Mesodermal cell (in vitro differentiated cells): ENCODE data around the gene ZNF354B.
"Not testable (repeated sequence)": the region's sequence is repeated elsewhere in the genome, so short reads cannot be mapped to it uniquely, and the experiment has no call there.

Experiments
- H3K27ac ChIP-seq: 2 replicates; pipeline ENCODE4 v1.7.0; 2013; ENCODE audit warnings: mild to moderate bottlenecking, low read depth, low read length, moderate library complexity; ENCODE audit not compliant: severe bottlenecking
- H3K36me3 ChIP-seq: 2 replicates; pipeline ENCODE4 v1.7.1; 2013; ENCODE audit warnings: mild to moderate bottlenecking, low read length, moderate library complexity; ENCODE audit not compliant: control insufficient read depth, insufficient read depth
- H3K4me1 ChIP-seq: one replicate; pipeline ENCODE4 v1.7.1; 2013; ENCODE audit warnings: mild to moderate bottlenecking, low read length; ENCODE audit not compliant: insufficient read depth, control insufficient read depth, poor library complexity, severe bottlenecking
- H3K4me3 ChIP-seq: 2 replicates; pipeline ENCODE4 v1.7.0; 2013; ENCODE audit warnings: low read length, control low read depth, mild to moderate bottlenecking; ENCODE audit not compliant: insufficient read depth, poor library complexity, severe bottlenecking; ENCODE audit errors: extremely low read depth
- H3K9me3 ChIP-seq: 2 replicates; pipeline ENCODE4 v1.7.1; 2013; ENCODE audit warnings: mild to moderate bottlenecking, low read length, moderate library complexity; ENCODE audit not compliant: control insufficient read depth
- WGBS, 2 experiments: methylation state at CpG; one replicate each; pipeline ENCODE4 v1.1.5; 2013; ENCODE audit warnings: missing lambda C conversion rate in 2 of 2; ENCODE audit not compliant: insufficient coverage in 2 of 2; 5-methylcytosine and 5-hydroxymethylcytosine counted together

Gene ZNF354B

DNA sequence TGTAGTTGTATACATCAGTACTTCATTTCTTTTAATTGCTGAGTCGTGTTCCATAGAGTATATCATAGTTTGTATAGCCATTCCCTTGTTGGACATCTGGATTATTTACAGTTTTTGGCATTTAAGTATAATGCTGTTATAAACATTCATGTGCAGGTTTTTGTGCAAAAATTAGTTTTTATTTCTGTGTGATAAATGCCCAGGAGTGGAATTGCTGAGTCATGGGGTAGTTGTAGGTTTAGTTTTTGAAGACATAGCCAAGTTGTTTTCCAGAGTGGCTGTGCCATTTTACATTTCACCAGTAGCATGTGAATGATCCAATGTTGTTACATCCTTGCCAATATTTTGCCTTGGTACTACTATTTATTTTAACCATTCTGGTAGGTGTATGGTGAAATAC lies 12.5 kb downstream of the ZNF354B start:
- Histone ChIP-seq H3K9me3 (peaks cover 42% of the 10 kb centered on the region), H3K4me1 (no peaks in the 10 kb centered on the region), H3K27ac (no peak overlapping the region), H3K4me3 (no peak overlapping the region), H3K36me3 (peaks cover 94% of the 10 kb centered on the region)
- no CpG with 5 or more reads among the region's 1 CpG for WGBS, 2 experiments

GRCh38 chr5:178883115-178883694 lies 23.5 kb downstream of the ZNF354B start:
- WGBS, 2 experiments: 100% methylated on average over 1 of the region's 4 CpGs; no CpG with 5 or more reads in 1 of the 2 experiments
- H3K4me3 ChIP-seq: not testable (repeated sequence)

DNA sequence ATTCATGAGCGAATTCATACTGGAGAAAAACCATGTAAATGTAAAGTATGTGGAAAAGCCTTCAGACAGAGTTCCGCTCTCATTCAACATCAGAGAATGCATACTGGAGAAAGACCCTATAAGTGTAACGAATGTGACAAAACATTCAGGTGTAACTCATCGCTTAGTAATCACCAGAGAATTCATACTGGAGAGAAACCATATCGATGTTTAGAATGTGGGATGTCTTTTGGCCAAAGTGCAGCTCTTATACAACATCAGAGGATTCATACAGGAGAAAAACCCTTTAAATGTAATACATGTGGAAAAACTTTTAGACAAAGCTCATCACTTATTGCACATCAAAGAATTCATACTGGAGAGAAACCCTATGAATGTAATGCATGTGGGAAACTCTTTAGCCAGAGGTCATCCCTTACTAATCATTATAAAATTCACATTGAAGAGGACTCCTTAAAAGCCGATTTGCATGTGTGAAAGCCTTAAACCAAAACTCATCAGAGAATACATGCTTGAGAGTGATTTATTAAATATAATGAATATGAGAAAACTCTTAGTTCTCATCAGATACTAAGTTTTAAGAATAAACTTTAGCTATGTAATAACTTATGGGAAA lies 24.2 kb downstream of the ZNF354B start:
- Histone ChIP-seq H3K9me3 (peaks cover 62% of the 10 kb centered on the region), H3K4me3 (no peak overlapping the region), H3K27ac (no peak overlapping the region), H3K4me1 (no peaks in the 10 kb centered on the region), H3K36me3 (peaks cover 94% of the 10 kb centered on the region)
- 87% methylated on average over 3 of the region's 6 CpGs; no CpG with 5 or more reads in 1 of the 2 experiments for WGBS, 2 experiments

More at GRCh38 chr5:178883115-178883694, 23.5 kb downstream of the ZNF354B start:
- H3K4me1 ChIP-seq, H3K27ac ChIP-seq: not testable (repeated sequence)
- peaks cover 62% of the 10 kb centered on the region for H3K9me3 ChIP-seq
- H3K36me3 ChIP-seq: peaks cover 94% of the 10 kb centered on the region

DNA sequence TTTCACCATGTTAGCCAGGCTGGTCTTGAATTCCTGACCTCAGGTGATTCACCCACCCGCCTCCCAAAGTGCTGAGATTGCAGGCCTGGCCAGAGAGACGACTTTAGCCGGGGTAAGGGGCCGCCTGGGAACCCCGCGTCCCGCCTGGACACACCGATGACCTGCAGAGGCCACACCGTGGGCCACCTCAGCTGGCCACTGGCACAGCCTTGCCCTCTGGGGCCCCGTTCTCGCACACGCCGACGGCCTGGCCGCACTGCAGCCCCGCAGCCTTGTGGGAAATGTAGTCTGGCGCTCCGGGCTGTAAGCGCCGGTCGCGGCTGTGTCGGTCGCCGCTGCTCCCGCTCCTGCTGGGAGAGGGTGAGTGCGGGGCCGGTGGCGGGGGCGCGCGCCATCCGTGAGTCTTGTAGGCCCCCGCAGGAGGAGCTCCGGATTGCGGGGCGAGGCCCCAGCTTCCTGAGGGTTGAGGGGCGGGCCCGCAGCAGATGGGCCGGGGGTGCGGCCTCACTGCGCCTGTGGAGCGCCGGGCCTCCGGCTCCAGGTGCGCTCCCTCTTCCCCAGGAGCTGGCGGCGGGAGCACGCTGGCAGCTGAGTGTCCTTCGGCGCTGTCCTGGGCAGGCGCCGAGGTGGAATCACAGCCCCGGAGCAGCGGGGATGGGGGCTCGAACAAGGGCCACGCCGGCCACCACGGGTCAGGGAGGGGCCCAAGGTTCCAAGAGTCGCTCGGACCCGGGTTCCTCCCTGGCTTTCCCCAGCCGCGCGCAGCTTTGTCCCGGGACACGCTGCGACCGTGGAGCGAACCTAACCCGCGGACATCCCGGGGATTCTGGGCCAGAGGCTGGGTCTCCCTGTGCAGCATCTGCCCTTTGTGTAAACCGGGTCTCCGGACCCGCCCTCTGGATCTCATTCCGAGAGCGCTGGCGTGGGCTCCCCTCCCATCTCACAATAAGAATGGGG lies 36.1 kb downstream of the ZNF354B start, which contains the start of gene ZFP2:
TSS of gene ZFP2 (plus strand) at position 299 of the 957 bp plus-strand sequence. CDS start 35,401 bp downstream, outside the sequence.
- 3% methylated on average over 72 to 74 of the region's 79 CpGs for WGBS, 2 experiments
- H3K27ac ChIP-seq: peak within 1 kb of the TSS; percentile 7
- H3K36me3 ChIP-seq: no peaks in the 10 kb centered on the region
- H3K4me3 ChIP-seq: peak within 1 kb of the TSS; percentile 73
- H3K9me3 ChIP-seq: no peaks in the 10 kb centered on the region
- no peaks in the 10 kb centered on the region for H3K4me1 ChIP-seq

DNA sequence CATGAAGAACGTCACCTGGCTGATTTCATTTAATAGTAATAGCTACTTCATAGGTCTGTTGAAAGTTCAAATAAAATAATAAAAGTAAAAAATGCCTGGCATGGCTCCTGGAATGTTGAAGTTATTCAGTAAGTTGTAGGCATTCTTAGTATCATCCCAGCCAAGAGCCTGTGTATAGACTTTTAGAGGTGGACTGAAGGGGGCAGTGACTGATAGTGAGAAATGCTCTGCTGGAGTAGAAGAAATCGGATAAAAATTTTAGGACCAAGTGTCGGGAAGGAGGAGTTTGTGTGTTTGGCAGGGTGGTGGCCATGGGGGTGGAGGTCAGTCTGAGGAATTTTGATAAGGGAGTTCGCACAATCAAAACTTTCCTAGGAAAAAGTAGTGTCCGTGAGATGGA lies 39.5 kb downstream of the ZNF354B start:
- 73 to 85% methylated on average over 2 to 4 of the region's 5 CpGs for WGBS, 2 experiments

GRCh38 chr5:178902849-178903248 lies 43.1 kb downstream of the ZNF354B start:
- Histone ChIP-seq H3K27ac (no peak overlapping the region), H3K4me3 (no peak overlapping the region), H3K4me1 (no peaks in the 10 kb centered on the region), H3K36me3 (no peaks in the 10 kb centered on the region), H3K9me3 (peaks cover 18% of the 10 kb centered on the region)
- 50 to 70% methylated on average over 1 to 2 of the region's 3 CpGs for WGBS, 2 experiments

More for the DNA sequence above, 39.5 kb downstream of the ZNF354B start:
- H3K4me1 ChIP-seq: no peaks in the 10 kb centered on the region
- H3K36me3 ChIP-seq: no peaks in the 10 kb centered on the region
- H3K4me3 ChIP-seq: no peak overlapping the region
- H3K9me3 ChIP-seq: peaks cover 3% of the 10 kb centered on the region
- H3K27ac ChIP-seq: no peak overlapping the region

DNA sequence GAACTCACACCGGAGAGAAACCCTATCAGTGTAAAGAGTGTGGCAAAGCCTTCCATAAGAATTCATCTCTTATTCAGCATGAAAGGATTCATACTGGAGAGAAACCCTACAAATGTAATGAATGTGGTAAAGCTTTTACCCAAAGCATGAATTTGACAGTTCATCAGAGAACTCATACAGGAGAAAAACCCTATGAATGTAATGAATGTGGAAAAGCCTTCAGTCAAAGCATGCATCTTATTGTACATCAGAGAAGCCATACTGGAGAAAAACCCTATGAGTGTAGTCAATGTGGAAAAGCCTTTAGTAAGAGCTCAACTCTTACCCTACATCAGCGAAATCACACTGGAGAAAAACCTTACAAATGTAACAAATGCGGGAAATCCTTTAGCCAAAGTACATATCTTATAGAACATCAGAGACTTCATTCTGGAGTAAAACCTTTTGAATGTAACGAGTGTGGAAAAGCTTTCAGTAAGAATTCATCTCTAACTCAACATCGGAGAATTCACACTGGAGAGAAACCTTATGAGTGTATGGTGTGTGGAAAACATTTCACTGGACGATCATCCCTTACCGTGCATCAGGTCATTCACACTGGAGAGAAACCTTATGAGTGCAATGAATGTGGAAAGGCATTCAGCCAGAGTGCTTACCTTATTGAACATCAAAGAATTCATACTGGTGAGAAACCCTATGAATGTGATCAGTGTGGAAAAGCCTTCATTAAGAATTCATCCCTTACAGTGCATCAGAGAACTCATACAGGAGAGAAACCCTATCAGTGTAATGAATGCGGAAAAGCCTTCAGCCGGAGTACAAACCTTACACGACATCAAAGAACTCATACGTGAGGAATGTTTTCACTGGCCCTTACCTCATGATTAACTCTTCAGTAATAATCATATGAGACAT lies 72.3 kb downstream of the ZNF354B start:
- H3K9me3 ChIP-seq: peaks cover 82% of the 10 kb centered on the region
- H3K36me3 ChIP-seq: no peaks in the 10 kb centered on the region
- 80 to 100% methylated on average over 2 of the region's 11 CpGs for WGBS, 2 experiments
- H3K27ac ChIP-seq: no peak overlapping the region
- no peak overlapping the region for H3K4me3 ChIP-seq
- no peaks in the 10 kb centered on the region for H3K4me1 ChIP-seq
